Transverse colon (tissue), 3 donors: ENCODE results near the gene TMEM201.

Experiments
- CTCF ChIP-seq, 5 experiments: fragments of 200-600 bp in 3 of 5; fragments of 450-650 bp in 2 of 5; sonication (generic) in 3 of 5; IDR thresholded peaks; 1 replicate in 2 of 5; 2 replicates in 3 of 5; pipeline ENCODE4 v1.5.1; 2016 to 2017; ENCODE audit warnings: antibody characterized with exemption in 5 of 5, inconsistent platforms in 3 of 5, mild to moderate bottlenecking in 2 of 5, moderate library complexity in 1 of 5
- EP300 ChIP-seq: sonication (generic); formaldehyde crosslinking; IDR thresholded peaks from one replicate; pipeline ENCODE4 v1.6.1; 2017; ENCODE audit warnings: antibody characterized with exemption, low read depth
- POLR2A ChIP-seq: fragments of 450-650 bp; IDR thresholded peaks from one replicate; pipeline ENCODE4 v1.6.1; 2016; ENCODE audit warnings: antibody characterized with exemption, mild to moderate bottlenecking, moderate library complexity

- no peak for TF ChIP-seq POLR2A
- TF ChIP-seq CTCF (IDR thresholded peaks at IDR 0.05): no peak
- no peak for TF ChIP-seq EP300
Observed at GRCh38 chr1:9663257-9663656, 74.5 kb downstream of the TMEM201 start.
